ENCODE measurements around the gene FBXO24. TPM values are rescaled to one million over a fixed set of nuclear protein-coding genes. Genes with fewer than 3 reads are reported as not detected.

FBXO24 gene
- total RNA-seq, 1 donor from 2014 or later: 0.52 TPM

- DNase-seq (ENCODE audit: low read depth) (no peak), FAIRE-seq (no peak)
- H3K27me3 Mint-ChIP-seq (ENCODE audit: low read depth, unreplicated experiment): peaks cover 9% of the 10 kb centered on the region
- no peak overlapping the region for H3K9ac ChIP-seq (ENCODE audit: low read length)
- H3K4me3 ChIP-seq (ENCODE audit: insufficient read depth, low read depth, low read length): no peak overlapping the region
- H3K9me3 Mint-ChIP-seq (ENCODE audit: unreplicated experiment): no peaks in the 10 kb centered on the region
- no peaks in the 10 kb centered on the region for H3K36me3 Mint-ChIP-seq (ENCODE audit: low read depth, unreplicated experiment)
- H3K27ac ChIP-seq (ENCODE audit: low read depth, low read length): no peak overlapping the region
- TF ChIP-seq CTCF (IDR thresholded peaks at IDR 0.05; ENCODE audit: insufficient read depth, low read depth, low read length): peak; percentile 33
- no peak for TF ChIP-seq EZH2 (IDR thresholded peaks at IDR 0.05; ENCODE audit: insufficient read depth, low read length)
- peaks cover 23% of the 10 kb centered on the region for H3K79me2 ChIP-seq (ENCODE audit: insufficient read depth, low read length)
- no peak overlapping the region for H3K4me2 ChIP-seq (ENCODE audit: low read length)
- no peaks in the 10 kb centered on the region for H3K36me3 ChIP-seq (ENCODE audit: insufficient read depth, low read length)
- peaks cover 21% of the 10 kb centered on the region for H3K4me1 ChIP-seq (ENCODE audit: insufficient read depth, low read length)
- H3K4me1 Mint-ChIP-seq (ENCODE audit: low read depth, unreplicated experiment): peaks cover 7% of the 10 kb centered on the region
- H3K9me3 ChIP-seq (ENCODE audit: insufficient read depth, low read depth, low read length): no peaks in the 10 kb centered on the region
- no peak overlapping the region for H3K27ac Mint-ChIP-seq (ENCODE audit: unreplicated experiment)
- H4K20me1 ChIP-seq (ENCODE audit: insufficient read depth, low read length): peaks cover 21% of the 10 kb centered on the region
- H2AFZ ChIP-seq (ENCODE audit: low read depth, low read length): no peak overlapping the region
- peak overlapping the region; percentile 46 for H3K4me3 Mint-ChIP-seq (ENCODE audit: unreplicated experiment)
- peaks cover 7% of the 10 kb centered on the region for H3K27me3 ChIP-seq (ENCODE audit: insufficient read depth, low read length)
Measured at GRCh38 chr7:100588438-100588837, 2.3 kb downstream of the FBXO24 start.

- no peak overlapping the region for H3K27ac Mint-ChIP-seq (ENCODE audit: unreplicated experiment)
- H3K4me3 ChIP-seq (ENCODE audit: insufficient read depth, low read depth, low read length): no peak overlapping the region
- H3K9me3 Mint-ChIP-seq (ENCODE audit: unreplicated experiment): no peaks in the 10 kb centered on the region
- no peak overlapping the region for H3K27ac ChIP-seq (ENCODE audit: low read depth, low read length)
- H3K36me3 Mint-ChIP-seq (ENCODE audit: low read depth, unreplicated experiment): no peaks in the 10 kb centered on the region
- peaks cover 13% of the 10 kb centered on the region for H4K20me1 ChIP-seq (ENCODE audit: insufficient read depth, low read length)
- H3K4me1 Mint-ChIP-seq (ENCODE audit: low read depth, unreplicated experiment): no peaks in the 10 kb centered on the region
- peaks cover 13% of the 10 kb centered on the region for H3K4me1 ChIP-seq (ENCODE audit: insufficient read depth, low read length)
- no peak overlapping the region for H2AFZ ChIP-seq (ENCODE audit: low read depth, low read length)
- no peak overlapping the region for H3K9ac ChIP-seq (ENCODE audit: low read length)
- no peaks in the 10 kb centered on the region for H3K9me3 ChIP-seq (ENCODE audit: insufficient read depth, low read depth, low read length)
- H3K36me3 ChIP-seq (ENCODE audit: insufficient read depth, low read length): no peaks in the 10 kb centered on the region
- FAIRE-seq (no peak), DNase-seq (ENCODE audit: low read depth) (no peak)
- H3K27me3 Mint-ChIP-seq (ENCODE audit: low read depth, unreplicated experiment): peaks cover 9% of the 10 kb centered on the region
- no peak overlapping the region for H3K4me3 Mint-ChIP-seq (ENCODE audit: unreplicated experiment)
- H3K79me2 ChIP-seq (ENCODE audit: insufficient read depth, low read length): peaks cover 15% of the 10 kb centered on the region
- TF ChIP-seq EZH2 (IDR thresholded peaks at IDR 0.05; ENCODE audit: insufficient read depth, low read length) (no peak), CTCF (IDR thresholded peaks at IDR 0.05; ENCODE audit: insufficient read depth, low read depth, low read length) (no peak)
- H3K27me3 ChIP-seq (ENCODE audit: insufficient read depth, low read length): peaks cover 7% of the 10 kb centered on the region
- H3K4me2 ChIP-seq (ENCODE audit: low read length): no peak overlapping the region
Measured at GRCh38 chr7:100589341-100589947, 3.3 kb downstream of the FBXO24 start.

GRCh38 chr7:100590077-100590737, 4.1 kb downstream of the FBXO24 start:
- H3K4me2 ChIP-seq (ENCODE audit: low read length): no peak overlapping the region
- DNase-seq (ENCODE audit: low read depth) (no peak), FAIRE-seq (no peak)

More at GRCh38 chr7:100590077-100590737, 4.1 kb downstream of the FBXO24 start:
- Histone ChIP-seq H3K9ac (ENCODE audit: low read length) (no peak overlapping the region), H3K27ac (ENCODE audit: low read depth, low read length) (no peak overlapping the region), H3K4me3 (ENCODE audit: insufficient read depth, low read depth, low read length) (no peak overlapping the region), H3K79me2 (ENCODE audit: insufficient read depth, low read length) (peaks cover 7% of the 10 kb centered on the region), H3K9me3 (ENCODE audit: insufficient read depth, low read depth, low read length) (no peaks in the 10 kb centered on the region), H3K36me3 (ENCODE audit: insufficient read depth, low read length) (no peaks in the 10 kb centered on the region), H2AFZ (ENCODE audit: low read depth, low read length) (no peak overlapping the region), H4K20me1 (ENCODE audit: insufficient read depth, low read length) (peaks cover 5% of the 10 kb centered on the region), H3K27me3 (ENCODE audit: insufficient read depth, low read length) (peaks cover 7% of the 10 kb centered on the region), H3K4me1 (ENCODE audit: insufficient read depth, low read length) (peaks cover 6% of the 10 kb centered on the region)
- Mint-ChIP-seq H3K4me3 (ENCODE audit: unreplicated experiment) (no peak overlapping the region), H3K4me1 (ENCODE audit: low read depth, unreplicated experiment) (no peaks in the 10 kb centered on the region), H3K27ac (ENCODE audit: unreplicated experiment) (no peak overlapping the region), H3K27me3 (ENCODE audit: low read depth, unreplicated experiment) (peaks cover 9% of the 10 kb centered on the region), H3K36me3 (ENCODE audit: low read depth, unreplicated experiment) (peaks cover 2% of the 10 kb centered on the region), H3K9me3 (ENCODE audit: unreplicated experiment) (no peaks in the 10 kb centered on the region)
- TF ChIP-seq EZH2 (IDR thresholded peaks at IDR 0.05; ENCODE audit: insufficient read depth, low read length): no peak
- TF ChIP-seq CTCF (IDR thresholded peaks at IDR 0.05; ENCODE audit: insufficient read depth, low read depth, low read length): no peak
